HepG2 (cell line): ENCODE measurements around the gene MIDN. TPM values are rescaled to one million over a fixed set of nuclear protein-coding genes. Genes with fewer than 3 reads are reported as not detected.

ENCODE experiments used
- ATAC-seq: fragments of 200-7000 bp; cut with Tn5 transposase; 3 replicates; pipeline ENCODE4 v1.9.1; 2020; ENCODE audit warnings: mild to moderate bottlenecking, moderate library complexity
- BruUV-seq: library from RNA; stranded (reverse); fragments of 400-500 nt; replicated peaks from 2 replicates; lab custom pipeline; 2021; lab: Mats Ljungman, UMichigan
- CTCF ChIA-PET: fragments of 300-600 bp; formaldehyde crosslinking; extraction: SDS; loops from one replicate; lab custom pipeline; 2021; ENCODE audit warnings: low total read pairs, inconsistent platforms, low intra/inter-chr PET ratio; lab: Yijun Ruan, JAX
- POLR2A ChIA-PET: fragments of 350-600 bp; sonication (Branson Sonifier 250); formaldehyde crosslinking; loops from one replicate; lab custom pipeline; 2020; ENCODE audit warnings: antibody characterized with exemption, inconsistent platforms; lab: Yijun Ruan, JAX
- DNase-seq: peaks from one replicate; pipeline ENCODE4 v3.0.0-alpha.2; 2015; ENCODE audit warnings: low spot score
- FAIRE-seq: peaks from 3 replicates; lab custom pipeline; 2011; peaks lifted over from hg19 to GRCh38; lab: Jason Lieb, UNC
- H2AFZ ChIP-seq: one replicate; pipeline ENCODE4 v1.6.1; 2011; ENCODE audit warnings: low read length, inconsistent platforms
- H3K27ac ChIP-seq: fragments of 300-600 bp; 3 replicates; pipeline ENCODE4 v1.8.0; 2011; ENCODE audit warnings: mixed run types, mild to moderate bottlenecking, mixed read lengths, low read length, inconsistent platforms; ENCODE audit not compliant: insufficient read depth; ENCODE audit errors: extremely low read length
- H3K27me3 ChIP-seq, 2 experiments: fragments of 200-600 bp in 1 of 2; 2 replicates in 1 of 2; 3 replicates in 1 of 2; pipeline versions ENCODE4 v1.6.0 to v1.8.0; 2011; ENCODE audit warnings: low read length in 2 of 2, mild to moderate bottlenecking in 2 of 2, moderate library complexity in 2 of 2, inconsistent platforms in 1 of 2; ENCODE audit not compliant: insufficient read depth in 2 of 2, control insufficient read depth in 1 of 2
- H3K36me3 ChIP-seq, 2 experiments: fragments of 200-600 bp in 1 of 2; replicated peaks in 1 of 2; 2 replicates in 1 of 2; 3 replicates in 1 of 2; pipeline versions ENCODE4 v1.5.1 to v1.8.0; 2011; ENCODE audit warnings: low read length in 2 of 2, inconsistent platforms in 1 of 2; ENCODE audit not compliant: insufficient read depth in 2 of 2, control insufficient read depth in 1 of 2
- H3K4me1 ChIP-seq: 2 replicates; pipeline ENCODE4 v1.5.1; 2012; ENCODE audit warnings: low read length, inconsistent platforms; ENCODE audit not compliant: insufficient read depth
- H3K4me2 ChIP-seq: 2 replicates; pipeline ENCODE4 v1.6.0; 2011; ENCODE audit warnings: low read depth, low read length, inconsistent platforms
- H3K4me3 ChIP-seq, 3 experiments: fragments of 200-600 bp in 1 of 3; sonication (generic), shearing (Covaris generic) in 1 of 3; replicated peaks in 1 of 3; 2 replicates each; pipeline ENCODE4 v1.5.1; 2011 to 2016; ENCODE audit warnings: low read length in 3 of 3, inconsistent platforms in 2 of 3, low read depth in 2 of 3, mild to moderate bottlenecking in 2 of 3, control low read depth in 1 of 3, mixed read lengths in 1 of 3; ENCODE audit not compliant: insufficient read depth in 1 of 3
- H3K79me2 ChIP-seq: one replicate; pipeline ENCODE4 v1.6.1; 2011; ENCODE audit warnings: low read length, inconsistent platforms; ENCODE audit not compliant: insufficient read depth
- H3K9ac ChIP-seq: 2 replicates; pipeline ENCODE4 v1.6.0; 2011; ENCODE audit warnings: mild to moderate bottlenecking, low read depth, low read length, inconsistent platforms; ENCODE audit not compliant: insufficient read depth
- H3K9me3 ChIP-seq: 2 replicates; pipeline ENCODE4 v1.5.1; 2012; ENCODE audit warnings: mild to moderate bottlenecking, low read length
- H4K20me1 ChIP-seq: 2 replicates; pipeline ENCODE4 v1.6.0; 2011; ENCODE audit warnings: inconsistent platforms, mild to moderate bottlenecking, low read length, moderate library complexity; ENCODE audit not compliant: insufficient read depth
- HDAC1 ChIP-seq: sonication (generic); formaldehyde crosslinking; IDR thresholded peaks from 2 replicates; pipeline ENCODE4 v1.5.1; 2020; ENCODE audit warnings: mild to moderate bottlenecking, missing genetic modification reagents
- NFIB ChIP-seq: sonication (generic); formaldehyde crosslinking; IDR thresholded peaks from 2 replicates; pipeline ENCODE4 v1.9.0; 2021; ENCODE audit warnings: missing genetic modification reagents, mild to moderate bottlenecking, borderline replicate concordance
- PAF1 ChIP-seq: IDR thresholded peaks from 2 replicates; pipeline ENCODE4 v1.6.1; 2016; ENCODE audit warnings: missing genetic modification reagents, missing compliant biosample characterization
- RXRA ChIP-seq: sonication (generic); formaldehyde crosslinking; IDR thresholded peaks from 2 replicates; pipeline ENCODE4 v1.5.1; 2020; ENCODE audit warnings: missing genetic modification reagents
- XBP1 ChIP-seq: sonication (generic); formaldehyde crosslinking; IDR thresholded peaks from 2 replicates; pipeline ENCODE4 v1.5.0; 2020; ENCODE audit warnings: missing genetic modification reagents
- ZBTB7B ChIP-seq: sonication (generic); formaldehyde crosslinking; IDR thresholded peaks from 2 replicates; pipeline ENCODE4 v1.4.0; 2020; ENCODE audit warnings: missing genetic modification reagents
- ZNF589 ChIP-seq: sonication (generic); formaldehyde crosslinking; conservative IDR thresholded peaks from 2 replicates; pipeline ENCODE4 v1.8.0; 2022; ENCODE audit warnings: mild to moderate bottlenecking, moderate library complexity, missing genetic modification reagents
- ZNF670 ChIP-seq: sonication (generic); formaldehyde crosslinking; IDR thresholded peaks from 2 replicates; pipeline ENCODE4 v1.8.0; 2022; ENCODE audit warnings: mild to moderate bottlenecking, missing genetic modification reagents, borderline replicate concordance
- ZZZ3 ChIP-seq: sonication (generic); formaldehyde crosslinking; IDR thresholded peaks from 2 replicates; pipeline ENCODE4 v1.4.0; 2020; ENCODE audit warnings: missing genetic modification reagents, mild to moderate bottlenecking, borderline replicate concordance
- WGBS: methylation state at CpG from one replicate; pipeline ENCODE4 v1.1.6; 2017; ENCODE audit warnings: low lambda C conversion rate; 5-methylcytosine and 5-hydroxymethylcytosine counted together
- in situ Hi-C: cut with HindIII; loops from 2 replicates; pipeline ENCODE4 v1.10.0; 2017; ENCODE audit warnings: low pct_unique_long_range_greater_than_20kb; ENCODE audit not compliant: extremely low pct_ligation_motif_present
- intact Hi-C: fragments of 100-400 bp; cut with micrococcal nuclease; formaldehyde crosslinking; loops from one replicate; pipeline ENCODE4 v1.10.0; 2022; ENCODE audit not compliant: unreplicated experiment
- polyA plus RNA-seq, 8 experiments: library from polyadenylated mRNA; depleted of rRNA in 3 of 8; stranded (reverse) in 7 of 8; unstranded in 1 of 8; fragments of >200 nt; fragmentation: Illumina TruSeq in 4 of 8; extraction: Trizol in 4 of 8; gene quantifications; 2 replicates each; pipeline versions ENCODE4 v1.2.1 to v1.2.3, GENCODE V29; 2011 to 2016; ENCODE audit warnings: low read depth in 4 of 8, missing spikeins in 1 of 8, mixed read lengths in 1 of 8; ENCODE audit not compliant: insufficient read depth in 1 of 8
- total RNA-seq, 5 experiments: library from RNA; depleted of rRNA; stranded (reverse); fragments of >200 nt; fragmentation: Illumina TruSeq; extraction: Trizol; gene quantifications; 2 replicates each; pipeline ENCODE4 v1.2.3, GENCODE V29; 2016; ENCODE audit warnings: low read depth in 1 of 5
- TF ChIP-seq, protein P1 (sequence below): sonication (generic); formaldehyde crosslinking; IDR thresholded peaks from 2 replicates; pipeline ENCODE4 v1.4.0; 2020; ENCODE audit warnings: missing genetic modification reagents
- TF ChIP-seq, protein P2 (sequence below): sonication (generic); formaldehyde crosslinking; IDR thresholded peaks from 2 replicates; pipeline ENCODE4 v1.4.0; 2020; ENCODE audit warnings: missing genetic modification reagents, borderline replicate concordance
- TF ChIP-seq, protein P3 (sequence below): sonication (generic); formaldehyde crosslinking; IDR thresholded peaks from 2 replicates; pipeline ENCODE4 v1.4.0; 2020; ENCODE audit warnings: missing genetic modification reagents, borderline replicate concordance

The MIDN gene
- total and polyA plus RNA-seq, 2 of the 13 experiments (the other 11 are each of a cell fraction or from before 2014, with no cell fraction given), result 8.4 to 18.0 TPM

DNA sequence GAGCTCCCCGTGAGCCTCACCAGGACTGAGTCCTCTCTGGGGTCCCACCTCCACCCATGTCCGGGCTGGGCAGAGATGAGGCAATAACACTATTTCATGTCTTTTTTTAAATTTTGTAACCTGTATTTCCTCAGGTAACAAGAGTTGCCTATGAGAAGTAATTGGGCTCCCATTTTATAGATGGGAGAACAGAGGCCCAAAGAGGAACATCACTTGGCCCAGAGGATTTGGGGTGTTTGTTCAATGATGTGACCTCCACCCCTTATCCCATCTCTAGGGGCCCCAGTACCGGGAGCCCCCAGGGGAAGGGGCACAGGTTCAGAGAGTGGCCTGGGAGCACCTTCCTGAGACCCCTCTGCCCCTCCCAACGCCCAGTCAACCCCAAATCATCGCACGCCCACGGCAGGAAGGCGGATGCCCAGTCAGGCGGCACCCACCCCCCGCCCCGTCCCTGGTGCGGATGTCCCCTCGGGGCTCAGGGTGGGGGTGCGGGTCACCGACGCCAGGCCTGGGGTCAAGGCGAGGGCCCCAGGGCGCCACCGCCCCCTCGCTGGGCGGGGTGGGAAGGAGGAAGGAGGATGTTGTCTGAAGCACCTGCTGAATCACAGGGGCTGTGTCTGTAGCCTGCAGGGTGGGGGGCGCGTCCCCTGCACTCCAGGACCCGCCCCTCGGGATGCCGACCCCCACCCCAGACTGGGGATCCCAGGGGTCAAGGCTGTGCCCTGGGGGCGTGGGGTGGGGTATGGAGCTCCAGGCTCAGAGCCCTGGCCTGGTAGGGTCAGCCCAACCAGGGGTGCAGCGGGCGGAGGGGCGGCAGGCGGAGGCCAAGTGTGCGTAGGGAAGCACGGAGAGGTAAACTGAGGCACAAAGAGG, 11.7 kb downstream of the MIDN start (continued):
- TF ChIP-seq ZNF589 (CRISPR knock-in tag), result 0 out of 2 replicates have a peak, but pooled peaks have one; percentile 38
- no peak for TF ChIP-seq XBP1
- TF ChIP-seq HDAC1 (CRISPR knock-in tag), result peak; percentile 45
- TF ChIP-seq RXRA (CRISPR knock-in tag), result peak; percentile 61
- TF ChIP-seq ZBTB7B (CRISPR knock-in tag), result no peak
- TF ChIP-seq ZNF670 (CRISPR knock-in tag), result 0 out of 2 replicates have a peak, but pooled peaks have one; percentile 10

DNA sequence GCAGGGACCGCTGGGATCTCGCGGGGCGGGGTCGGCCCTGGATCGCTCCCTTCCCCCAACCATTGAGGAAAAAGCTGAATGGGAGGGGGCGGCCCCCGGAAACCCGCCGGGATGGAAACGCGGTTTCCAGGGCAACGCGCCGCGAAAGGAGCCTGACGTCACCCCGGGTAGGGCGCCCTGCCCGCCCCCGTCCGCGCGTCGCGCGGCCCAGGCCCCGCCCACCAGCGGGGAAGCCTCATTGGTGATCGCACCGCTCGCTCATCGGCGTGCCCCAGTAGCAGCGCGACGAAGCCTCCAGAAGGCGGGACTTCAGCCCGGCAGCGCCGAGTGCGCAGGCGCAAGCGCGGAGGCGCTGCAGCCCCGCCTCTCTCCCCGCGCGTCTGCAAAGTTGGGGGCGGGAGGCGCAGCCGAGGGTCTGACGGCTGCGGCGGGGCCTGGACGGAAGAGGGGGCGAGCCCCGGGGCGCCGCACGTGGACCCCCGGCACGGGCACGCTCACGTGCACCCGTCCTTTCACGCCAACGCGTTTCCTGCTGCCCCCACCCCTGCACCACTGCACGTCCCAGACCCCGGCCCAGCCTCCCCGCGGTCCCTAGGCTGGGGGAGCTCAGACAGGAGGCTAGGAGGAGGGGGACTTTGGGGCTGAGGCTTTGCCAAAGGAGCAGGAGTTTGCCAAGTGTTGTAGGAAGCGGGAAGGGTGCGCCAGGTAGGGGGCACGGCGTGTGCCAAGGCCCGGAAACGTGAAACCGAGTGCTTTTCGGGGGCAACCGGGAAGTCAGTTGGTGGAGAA, 12.6 kb downstream of the MIDN start:
- Histone ChIP-seq H3K27ac (peak overlapping the region; percentile 85), H3K9ac (peak overlapping the region; percentile 78), H2AFZ (no peak overlapping the region), H4K20me1 (peaks cover 30% of the 10 kb centered on the region; the same call in 1 of the 2 replicates), H3K36me3 (peaks cover 4 to 19% of the 10 kb centered on the region in 2 experiments; a peak in 3 of 5 replicates), H3K4me3 (peak overlapping the region; percentile 71 to 81 (median 80)), H3K79me2 (peaks cover 3% of the 10 kb centered on the region), H3K27me3 (no peaks in the 10 kb centered on the region), H3K4me1 (peaks cover 82% of the 10 kb centered on the region), H3K4me2 (peak overlapping the region; percentile 98), H3K9me3 (no peaks in the 10 kb centered on the region)
- DNase-seq (peak; percentile 88), FAIRE-seq (peak; percentile 67), ATAC-seq (peak; percentile 59)
- ChIA-PET CTCF (no interaction called here), POLR2A (interaction anchor here (1.4 to 13.7 kb wide), 5 partner anchors 4 to 22 kb away, joined by 6 to 668 read pairs (median 464); partner anchors contain the start of genes ATP5F1D, CIRBP and MIDN)
- in situ Hi-C loops (no loop called here), intact Hi-C loops (no loop called here)
- WGBS, result 2% methylated on average over 17 of the region's 83 CpGs
- BruUV-seq, result no TSS peak
- TF ChIP-seq, protein P1, sequence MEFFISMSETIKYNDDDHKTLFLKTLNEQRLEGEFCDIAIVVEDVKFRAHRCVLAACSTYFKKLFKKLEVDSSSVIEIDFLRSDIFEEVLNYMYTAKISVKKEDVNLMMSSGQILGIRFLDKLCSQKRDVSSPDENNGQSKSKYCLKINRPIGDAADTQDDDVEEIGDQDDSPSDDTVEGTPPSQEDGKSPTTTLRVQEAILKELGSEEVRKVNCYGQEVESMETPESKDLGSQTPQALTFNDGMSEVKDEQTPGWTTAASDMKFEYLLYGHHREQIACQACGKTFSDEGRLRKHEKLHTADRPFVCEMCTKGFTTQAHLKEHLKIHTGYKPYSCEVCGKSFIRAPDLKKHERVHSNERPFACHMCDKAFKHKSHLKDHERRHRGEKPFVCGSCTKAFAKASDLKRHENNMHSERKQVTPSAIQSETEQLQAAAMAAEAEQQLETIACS, result 0 out of 2 replicates have a peak, but pooled peaks have one; percentile 45
- no peak for TF ChIP-seq NFIB (CRISPR knock-in tag)
- TF ChIP-seq PAF1 (CRISPR knock-in tag), result no peak
- TF ChIP-seq, protein P2, sequence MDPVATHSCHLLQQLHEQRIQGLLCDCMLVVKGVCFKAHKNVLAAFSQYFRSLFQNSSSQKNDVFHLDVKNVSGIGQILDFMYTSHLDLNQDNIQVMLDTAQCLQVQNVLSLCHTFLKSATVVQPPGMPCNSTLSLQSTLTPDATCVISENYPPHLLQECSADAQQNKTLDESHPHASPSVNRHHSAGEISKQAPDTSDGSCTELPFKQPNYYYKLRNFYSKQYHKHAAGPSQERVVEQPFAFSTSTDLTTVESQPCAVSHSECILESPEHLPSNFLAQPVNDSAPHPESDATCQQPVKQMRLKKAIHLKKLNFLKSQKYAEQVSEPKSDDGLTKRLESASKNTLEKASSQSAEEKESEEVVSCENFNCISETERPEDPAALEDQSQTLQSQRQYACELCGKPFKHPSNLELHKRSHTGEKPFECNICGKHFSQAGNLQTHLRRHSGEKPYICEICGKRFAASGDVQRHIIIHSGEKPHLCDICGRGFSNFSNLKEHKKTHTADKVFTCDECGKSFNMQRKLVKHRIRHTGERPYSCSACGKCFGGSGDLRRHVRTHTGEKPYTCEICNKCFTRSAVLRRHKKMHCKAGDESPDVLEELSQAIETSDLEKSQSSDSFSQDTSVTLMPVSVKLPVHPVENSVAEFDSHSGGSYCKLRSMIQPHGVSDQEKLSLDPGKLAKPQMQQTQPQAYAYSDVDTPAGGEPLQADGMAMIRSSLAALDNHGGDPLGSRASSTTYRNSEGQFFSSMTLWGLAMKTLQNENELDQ, result no peak
- 0 out of 2 replicates have a peak, but pooled peaks have one; percentile 18 for TF ChIP-seq ZZZ3 (CRISPR knock-in tag)
- TF ChIP-seq, protein P3, sequence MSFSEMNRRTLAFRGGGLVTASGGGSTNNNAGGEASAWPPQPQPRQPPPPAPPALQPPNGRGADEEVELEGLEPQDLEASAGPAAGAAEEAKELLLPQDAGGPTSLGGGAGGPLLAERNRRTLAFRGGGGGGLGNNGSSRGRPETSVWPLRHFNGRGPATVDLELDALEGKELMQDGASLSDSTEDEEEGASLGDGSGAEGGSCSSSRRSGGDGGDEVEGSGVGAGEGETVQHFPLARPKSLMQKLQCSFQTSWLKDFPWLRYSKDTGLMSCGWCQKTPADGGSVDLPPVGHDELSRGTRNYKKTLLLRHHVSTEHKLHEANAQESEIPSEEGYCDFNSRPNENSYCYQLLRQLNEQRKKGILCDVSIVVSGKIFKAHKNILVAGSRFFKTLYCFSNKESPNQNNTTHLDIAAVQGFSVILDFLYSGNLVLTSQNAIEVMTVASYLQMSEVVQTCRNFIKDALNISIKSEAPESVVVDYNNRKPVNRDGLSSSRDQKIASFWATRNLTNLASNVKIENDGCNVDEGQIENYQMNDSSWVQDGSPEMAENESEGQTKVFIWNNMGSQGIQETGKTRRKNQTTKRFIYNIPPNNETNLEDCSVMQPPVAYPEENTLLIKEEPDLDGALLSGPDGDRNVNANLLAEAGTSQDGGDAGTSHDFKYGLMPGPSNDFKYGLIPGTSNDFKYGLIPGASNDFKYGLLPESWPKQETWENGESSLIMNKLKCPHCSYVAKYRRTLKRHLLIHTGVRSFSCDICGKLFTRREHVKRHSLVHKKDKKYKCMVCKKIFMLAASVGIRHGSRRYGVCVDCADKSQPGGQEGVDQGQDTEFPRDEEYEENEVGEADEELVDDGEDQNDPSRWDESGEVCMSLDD (CRISPR knock-in tag), result peak; percentile 45; the same call in 1 of the 2 replicates
